ENCODE data around the gene MYO7A.

MYO7A gene

GRCh38 chr11:77174559-77174958 lies 46.5 kb downstream of the MYO7A start:
- TF ChIP-seq EZH2 (IDR thresholded peaks at IDR 0.05; ENCODE audit: borderline replicate concordance, low read depth, low read length, severe bottlenecking), result no peak
- no peak for TF ChIP-seq CTCF (IDR thresholded peaks at IDR 0.05; ENCODE audit: borderline replicate concordance, extremely low read depth, low read length, poor library complexity, severe bottlenecking)
- DNase-seq (no peak), ATAC-seq (ENCODE audit: insufficient read depth, low read depth) (no peak)
- no peaks in the 10 kb centered on the region for H3K9me3 ChIP-seq (ENCODE audit: insufficient read depth, low read length, severe bottlenecking)
- H3K79me2 ChIP-seq (ENCODE audit: insufficient read depth, low read length), result no peaks in the 10 kb centered on the region
- no peaks in the 10 kb centered on the region for H3K27me3 ChIP-seq (ENCODE audit: insufficient read depth, low read length, poor library complexity)
- H3K9ac ChIP-seq (ENCODE audit: low read depth, low read length), result no peak overlapping the region
- H3K4me2 ChIP-seq (ENCODE audit: insufficient read depth, low read length), result no peak overlapping the region
- H3K27ac ChIP-seq (ENCODE audit: low read length), result no peak overlapping the region
- H2AFZ ChIP-seq (ENCODE audit: low read depth, low read length), result no peak overlapping the region
- H4K20me1 ChIP-seq (ENCODE audit: insufficient read depth, low read length), result no peaks in the 10 kb centered on the region; the same call in 1 of the 2 replicates
- H3K36me3 ChIP-seq (ENCODE audit: insufficient read depth, low read length), result no peaks in the 10 kb centered on the region
- H3K4me3 ChIP-seq (ENCODE audit: low read depth in 1 of 2, low read length in 2 of 2), result no peak overlapping the region
- H3K4me1 ChIP-seq (ENCODE audit: insufficient read depth, low read length), result no peaks in the 10 kb centered on the region

GRCh38 chr11:77175021-77175842 lies 47.2 kb downstream of the MYO7A start:
- Histone ChIP-seq H3K9ac (ENCODE audit: low read depth, low read length) (no peak overlapping the region), H3K9me3 (ENCODE audit: insufficient read depth, low read length, severe bottlenecking) (no peaks in the 10 kb centered on the region), H3K27ac (ENCODE audit: low read length) (no peak overlapping the region), H4K20me1 (ENCODE audit: insufficient read depth, low read length) (no peaks in the 10 kb centered on the region; the same call in 1 of the 2 replicates), H3K4me1 (ENCODE audit: insufficient read depth, low read length) (no peaks in the 10 kb centered on the region), H3K27me3 (ENCODE audit: insufficient read depth, low read length, poor library complexity) (no peaks in the 10 kb centered on the region), H3K36me3 (ENCODE audit: insufficient read depth, low read length) (no peaks in the 10 kb centered on the region), H3K4me3 (ENCODE audit: low read depth in 1 of 2, low read length in 2 of 2) (no peak overlapping the region), H3K4me2 (ENCODE audit: insufficient read depth, low read length) (no peak overlapping the region), H2AFZ (ENCODE audit: low read depth, low read length) (no peak overlapping the region), H3K79me2 (ENCODE audit: insufficient read depth, low read length) (no peaks in the 10 kb centered on the region)
- DNase-seq (no peak), ATAC-seq (ENCODE audit: insufficient read depth, low read depth) (no peak)
- TF ChIP-seq EZH2 (IDR thresholded peaks at IDR 0.05; ENCODE audit: borderline replicate concordance, low read depth, low read length, severe bottlenecking) (no peak), CTCF (IDR thresholded peaks at IDR 0.05; ENCODE audit: borderline replicate concordance, extremely low read depth, low read length, poor library complexity, severe bottlenecking) (no peak)

GRCh38 chr11:77175869-77176539 lies 48.0 kb downstream of the MYO7A start:
- no peak for DNase-seq
- TF ChIP-seq CTCF (IDR thresholded peaks at IDR 0.05; ENCODE audit: borderline replicate concordance, extremely low read depth, low read length, poor library complexity, severe bottlenecking) (no peak), EZH2 (IDR thresholded peaks at IDR 0.05; ENCODE audit: borderline replicate concordance, low read depth, low read length, severe bottlenecking) (no peak)
- no peaks in the 10 kb centered on the region; the same call in 1 of the 2 replicates for H4K20me1 ChIP-seq (ENCODE audit: insufficient read depth, low read length)
- H3K9me3 ChIP-seq (ENCODE audit: insufficient read depth, low read length, severe bottlenecking), result no peaks in the 10 kb centered on the region
- no peaks in the 10 kb centered on the region for H3K36me3 ChIP-seq (ENCODE audit: insufficient read depth, low read length)
- no peaks in the 10 kb centered on the region for H3K27me3 ChIP-seq (ENCODE audit: insufficient read depth, low read length, poor library complexity)
- no peak for ATAC-seq (ENCODE audit: insufficient read depth, low read depth)
- H3K4me3 ChIP-seq (ENCODE audit: low read depth in 1 of 2, low read length in 2 of 2), result no peak overlapping the region
- H3K27ac ChIP-seq (ENCODE audit: low read length), result no peak overlapping the region
- no peak overlapping the region for H2AFZ ChIP-seq (ENCODE audit: low read depth, low read length)
- no peaks in the 10 kb centered on the region for H3K4me1 ChIP-seq (ENCODE audit: insufficient read depth, low read length)
- no peak overlapping the region for H3K4me2 ChIP-seq (ENCODE audit: insufficient read depth, low read length)
- no peaks in the 10 kb centered on the region for H3K79me2 ChIP-seq (ENCODE audit: insufficient read depth, low read length)
- no peak overlapping the region for H3K9ac ChIP-seq (ENCODE audit: low read depth, low read length)

Data from DND-41 (cell line).